Smooth muscle cell (in vitro differentiated cells): Measurements from ENCODE around the gene MMP1. TPM values are rescaled to one million over a fixed set of nuclear protein-coding genes. Genes with fewer than 3 reads are reported as not detected.

Experiments
- DNase-seq: peaks from one replicate; lab custom pipeline; 2025; ENCODE audit not compliant: unreplicated experiment; lab: John Stamatoyannopoulos, UW
- H2AFZ ChIP-seq: fragments of 200-600 bp; sonication (generic); 2 replicates; pipeline ENCODE4 v1.6.0; 2016; ENCODE audit warnings: antibody characterized with exemption, low read depth, mild to moderate bottlenecking
- H3F3A ChIP-seq: fragments of 200-600 bp; sonication (generic); 2 replicates; pipeline ENCODE4 v1.6.0; 2017; ENCODE audit warnings: antibody characterized with exemption, low read depth
- H3K27ac ChIP-seq: fragments of 200-600 bp; sonication (generic); 2 replicates; pipeline ENCODE4 v1.5.1; 2016; ENCODE audit warnings: low read depth, mild to moderate bottlenecking
- H3K27me3 ChIP-seq: fragments of 200-600 bp; sonication (generic); 2 replicates; pipeline ENCODE4 v1.6.1; 2016; ENCODE audit warnings: low read depth, mild to moderate bottlenecking
- H3K36me3 ChIP-seq: fragments of 200-600 bp; sonication (generic); 2 replicates; pipeline ENCODE4 v1.5.1; 2016; ENCODE audit warnings: low read depth
- H3K4me1 ChIP-seq: fragments of 200-600 bp; sonication (generic); 2 replicates; pipeline ENCODE4 v1.5.1; 2016; ENCODE audit warnings: low read depth
- H3K4me2 ChIP-seq: fragments of 200-600 bp; sonication (generic); 2 replicates; pipeline ENCODE4 v1.6.0; 2016; ENCODE audit warnings: mild to moderate bottlenecking
- H3K4me3 ChIP-seq: fragments of 200-600 bp; sonication (generic); 2 replicates; pipeline ENCODE4 v1.5.1; 2016; ENCODE audit warnings: mild to moderate bottlenecking
- H3K79me2 ChIP-seq: fragments of 200-600 bp; sonication (generic); 2 replicates; pipeline ENCODE4 v1.6.0; 2016; ENCODE audit warnings: low read depth, mild to moderate bottlenecking
- H3K9ac ChIP-seq: fragments of 200-600 bp; sonication (generic); 2 replicates; pipeline ENCODE4 v1.6.0; 2016; ENCODE audit warnings: low read depth
- H3K9me3 ChIP-seq: fragments of 200-600 bp; sonication (generic); replicated peaks from 2 replicates; pipeline ENCODE4 v1.5.1; 2016; ENCODE audit warnings: low read depth
- H4K20me1 ChIP-seq: fragments of 200-600 bp; sonication (generic); 2 replicates; pipeline ENCODE4 v1.6.0; 2016; ENCODE audit warnings: low read depth
- CTCF ChIP-seq: fragments of 200-600 bp; sonication (generic); IDR thresholded peaks from 2 replicates; pipeline ENCODE4 v1.5.1; 2017; ENCODE audit warnings: borderline replicate concordance, mild to moderate bottlenecking, antibody characterized with exemption; ENCODE audit not compliant: insufficient read depth, poor library complexity, severe bottlenecking
- WGBS: methylation state at CpG from one replicate; pipeline ENCODE4 v1.1.7; 2016; ENCODE audit warnings: low lambda C conversion rate; 5-methylcytosine and 5-hydroxymethylcytosine counted together
- polyA plus RNA-seq: library from polyadenylated mRNA; unstranded; fragments of >200 nt; fragmentation: Nextera tagmentation; extraction: Ambion mirVana; gene quantifications from 2 replicates; pipeline ENCODE4 v1.2.1, GENCODE V29; 2016
- total RNA-seq: library from RNA; depleted of rRNA; stranded (reverse); fragments of >200 nt; gene quantifications from 2 replicates; pipeline ENCODE4 v1.2.3, GENCODE V29; 2014

The MMP1 gene
- total and polyA plus RNA-seq, 2 experiments from 2014 or later: 9.1 to 38.3 TPM

- Histone ChIP-seq H3K36me3 (no peaks in the 10 kb centered on the region), H3K27me3 (no peaks in the 10 kb centered on the region), H3K4me1 (peaks cover 13% of the 10 kb centered on the region), H3K4me3 (no peak overlapping the region), H3K27ac (peak overlapping the region; percentile 81), H3K9ac (peak overlapping the region; percentile 28), H3K4me2 (peak overlapping the region; percentile 51), H3K9me3 (no peaks in the 10 kb centered on the region), H3F3A (peaks cover 13% of the 10 kb centered on the region), H3K79me2 (no peaks in the 10 kb centered on the region), H4K20me1 (no peaks in the 10 kb centered on the region), H2AFZ (no peak overlapping the region)
- DNase-seq: no peak
- TF ChIP-seq CTCF: no peak
- WGBS: 26% methylated on average over 4 of the region's 4 CpGs
These were observed 37.5 kb downstream of the MMP1 start for GRCh38 chr11:102760344-102761035.

- peaks cover 13% of the 10 kb centered on the region for H3K4me1 ChIP-seq
- H3K9me3 ChIP-seq: no peaks in the 10 kb centered on the region
- H3F3A ChIP-seq: peaks cover 13% of the 10 kb centered on the region
- 95% methylated on average over 2 of the region's 2 CpGs for WGBS
- no peak overlapping the region for H3K4me3 ChIP-seq
- H4K20me1 ChIP-seq: no peaks in the 10 kb centered on the region
- H2AFZ ChIP-seq: no peak overlapping the region
- no peak for TF ChIP-seq CTCF
- no peak for DNase-seq
- H3K79me2 ChIP-seq: no peaks in the 10 kb centered on the region
- H3K9ac ChIP-seq: no peak overlapping the region
- H3K27me3 ChIP-seq: no peaks in the 10 kb centered on the region
- H3K27ac ChIP-seq: no peak overlapping the region
- no peak overlapping the region for H3K4me2 ChIP-seq
- no peaks in the 10 kb centered on the region for H3K36me3 ChIP-seq
These were observed 40.0 kb downstream of the MMP1 start for GRCh38 chr11:102757823-102758549.

GRCh38 chr11:102753267-102753666 is 44.7 kb downstream of the MMP1 start:
- no peak for TF ChIP-seq CTCF
- Histone ChIP-seq H3K9me3 (peaks cover 4% of the 10 kb centered on the region), H3K36me3 (no peaks in the 10 kb centered on the region), H3F3A (no peaks in the 10 kb centered on the region), H2AFZ (no peak overlapping the region), H3K4me3 (no peak overlapping the region), H3K79me2 (no peaks in the 10 kb centered on the region), H4K20me1 (no peaks in the 10 kb centered on the region), H3K27me3 (no peaks in the 10 kb centered on the region), H3K27ac (no peak overlapping the region), H3K4me1 (no peaks in the 10 kb centered on the region), H3K4me2 (no peak overlapping the region), H3K9ac (no peak overlapping the region)
- DNase-seq: no peak
- 95% methylated on average over 1 of the region's 1 CpG for WGBS
